HepG2 (cell line): Measurements from ENCODE around the gene ID4. TPM values are rescaled to one million over a fixed set of nuclear protein-coding genes. Genes with fewer than 3 reads are reported as not detected.

Experiments used
- ADNP ChIP-seq: sonication (generic); formaldehyde crosslinking; IDR thresholded peaks from 2 replicates; pipeline ENCODE4 v1.4.0; 2020; ENCODE audit warnings: missing genetic modification reagents
- ELF1 ChIP-seq: sonication (generic); formaldehyde crosslinking; IDR thresholded peaks from 2 replicates; pipeline ENCODE4 v1.4.0; 2020; ENCODE audit warnings: missing genetic modification reagents
- FIP1L1 ChIP-seq: fragments of 200-400 bp; formaldehyde crosslinking; IDR thresholded peaks from 2 replicates; pipeline ENCODE4 v1.6.1; 2018; ENCODE audit warnings: low read depth, mild to moderate bottlenecking, low read length, moderate library complexity, borderline replicate concordance; ENCODE audit not compliant: insufficient read depth
- FOXM1 ChIP-seq: sonication (generic); formaldehyde crosslinking; IDR thresholded peaks from 2 replicates; pipeline ENCODE4 v1.5.0; 2020; ENCODE audit warnings: missing genetic modification reagents
- MEF2D ChIP-seq: sonication (generic); formaldehyde crosslinking; IDR thresholded peaks from 2 replicates; pipeline ENCODE4 v1.5.1; 2020; ENCODE audit warnings: mild to moderate bottlenecking, missing genetic modification reagents
- MNT ChIP-seq: fragments of 450-650 bp; IDR thresholded peaks from 2 replicates; pipeline ENCODE4 v1.6.1; 2016
- MXD1 ChIP-seq: sonication (generic); formaldehyde crosslinking; IDR thresholded peaks from 2 replicates; pipeline ENCODE4 v1.4.0; 2020; ENCODE audit warnings: mild to moderate bottlenecking, missing genetic modification reagents
- MZF1 ChIP-seq: sonication (generic); formaldehyde crosslinking; IDR thresholded peaks from 2 replicates; pipeline ENCODE4 v1.8.1; 2023; ENCODE audit warnings: mild to moderate bottlenecking, missing genetic modification reagents, borderline replicate concordance
- NR3C1 ChIP-seq: sonication (generic); formaldehyde crosslinking; IDR thresholded peaks from 2 replicates; pipeline ENCODE4 v1.4.0; 2020; ENCODE audit warnings: missing genetic modification reagents
- RARA ChIP-seq: IDR thresholded peaks from 2 replicates; pipeline ENCODE4 v1.6.1; 2016; ENCODE audit warnings: missing genetic modification reagents, missing compliant biosample characterization
- RCOR2 ChIP-seq: IDR thresholded peaks from 2 replicates; pipeline ENCODE4 v1.6.1; 2016; ENCODE audit warnings: missing biosample characterization, missing genetic modification reagents
- RFX3 ChIP-seq: IDR thresholded peaks from 2 replicates; pipeline ENCODE4 v1.6.1; 2016; ENCODE audit warnings: missing biosample characterization, missing genetic modification reagents
- USF2 ChIP-seq, 2 experiments: sonication (generic) in 1 of 2; formaldehyde crosslinking in 1 of 2; IDR thresholded peaks; 2 replicates each; pipeline versions ENCODE4 v1.5.1 to v1.6.1; 2011 to 2020; ENCODE audit warnings: borderline replicate concordance in 1 of 2, low read depth in 1 of 2, low read length in 1 of 2, mild to moderate bottlenecking in 1 of 2, missing genetic modification reagents in 1 of 2, moderate library complexity in 1 of 2
- ZFP91 ChIP-seq: sonication (generic); formaldehyde crosslinking; IDR thresholded peaks from 2 replicates; pipeline ENCODE4 v1.9.0; 2022; ENCODE audit warnings: missing genetic modification reagents, mild to moderate bottlenecking, borderline replicate concordance
- ZFY ChIP-seq: sonication (generic); formaldehyde crosslinking; IDR thresholded peaks from 2 replicates; pipeline ENCODE4 v1.4.0; 2020; ENCODE audit warnings: missing genetic modification reagents
- ZKSCAN1 ChIP-seq: fragments of 150-350 bp; IDR thresholded peaks from 2 replicates; pipeline ENCODE4 v1.6.1; 2014; ENCODE audit warnings: low read length
- ZNF101 ChIP-seq: sonication (generic); formaldehyde crosslinking; IDR thresholded peaks from 2 replicates; pipeline ENCODE4 v1.4.0; 2020; ENCODE audit warnings: mild to moderate bottlenecking, low read depth, missing genetic modification reagents, borderline replicate concordance
- ZNF225 ChIP-seq: sonication (generic); formaldehyde crosslinking; IDR thresholded peaks from 2 replicates; pipeline ENCODE4 v1.4.0; 2020; ENCODE audit warnings: mild to moderate bottlenecking, missing genetic modification reagents
- ZNF329 ChIP-seq: sonication (generic); formaldehyde crosslinking; IDR thresholded peaks from 2 replicates; pipeline ENCODE4 v1.9.0; 2021; ENCODE audit warnings: low read depth, mild to moderate bottlenecking, missing genetic modification reagents
- ZNF451 ChIP-seq: sonication (generic); formaldehyde crosslinking; IDR thresholded peaks from 2 replicates; pipeline ENCODE4 v1.5.0; 2020; ENCODE audit warnings: mild to moderate bottlenecking, missing genetic modification reagents
- ZNF543 ChIP-seq: sonication (generic); formaldehyde crosslinking; IDR thresholded peaks from 2 replicates; pipeline ENCODE4 v1.4.0; 2020; ENCODE audit warnings: mild to moderate bottlenecking, missing genetic modification reagents
- ZNF547 ChIP-seq: sonication (generic); formaldehyde crosslinking; IDR thresholded peaks from 2 replicates; pipeline ENCODE4 v1.5.1; 2020; ENCODE audit warnings: mild to moderate bottlenecking, missing genetic modification reagents
- ZNF549 ChIP-seq: sonication (generic); formaldehyde crosslinking; IDR thresholded peaks from 2 replicates; pipeline ENCODE4 v1.5.0; 2020; ENCODE audit warnings: missing genetic modification reagents
- ZNF570 ChIP-seq: sonication (generic); formaldehyde crosslinking; IDR thresholded peaks from 2 replicates; pipeline ENCODE4 v1.4.0; 2020; ENCODE audit warnings: mild to moderate bottlenecking, missing genetic modification reagents, borderline replicate concordance
- ZNF672 ChIP-seq: sonication (generic); formaldehyde crosslinking; IDR thresholded peaks from 2 replicates; pipeline ENCODE4 v1.8.1; 2022; ENCODE audit warnings: missing genetic modification reagents
- ZNF720 ChIP-seq: sonication (generic); formaldehyde crosslinking; IDR thresholded peaks from 2 replicates; pipeline ENCODE4 v1.4.0; 2020; ENCODE audit warnings: missing genetic modification reagents
- polyA plus RNA-seq, 8 experiments: library from polyadenylated mRNA; depleted of rRNA in 3 of 8; stranded (reverse) in 7 of 8; unstranded in 1 of 8; fragments of >200 nt; fragmentation: Illumina TruSeq in 4 of 8; extraction: Trizol in 4 of 8; gene quantifications; 2 replicates each; pipeline versions ENCODE4 v1.2.1 to v1.2.3, GENCODE V29; 2011 to 2016; ENCODE audit warnings: low read depth in 4 of 8, missing spikeins in 1 of 8, mixed read lengths in 1 of 8; ENCODE audit not compliant: insufficient read depth in 1 of 8
- total RNA-seq, 5 experiments: library from RNA; depleted of rRNA; stranded (reverse); fragments of >200 nt; fragmentation: Illumina TruSeq; extraction: Trizol; gene quantifications; 2 replicates each; pipeline ENCODE4 v1.2.3, GENCODE V29; 2016; ENCODE audit warnings: low read depth in 1 of 5

The ID4 gene
- total and polyA plus RNA-seq, 2 of the 13 experiments (the other 11 are each of a cell fraction or from before 2014, with no cell fraction given), result 0.20 to 0.44 TPM

GRCh38 chr6:19851241-19852089, 14.3 kb downstream of the ID4 start (continued):
- TF ChIP-seq ZNF570 (CRISPR knock-in tag) (no peak), ZNF549 (no peak), MNT (no peak), MXD1 (CRISPR knock-in tag) (no peak), ELF1 (CRISPR knock-in tag) (no peak), RCOR2 (CRISPR knock-in tag) (no peak), MEF2D (CRISPR knock-in tag) (no peak), ZNF547 (CRISPR knock-in tag) (0 out of 2 replicates have a peak, but pooled peaks have one; percentile 19), ZNF543 (no peak), RFX3 (CRISPR knock-in tag) (no peak), ZNF101 (CRISPR knock-in tag) (no peak), ZNF720 (no peak), FOXM1 (CRISPR knock-in tag) (no peak), ZNF329 (CRISPR knock-in tag) (no peak), ZFP91 (CRISPR knock-in tag) (0 out of 2 replicates have a peak, but pooled peaks have one; percentile 27), RARA (CRISPR knock-in tag) (no peak), ZNF225 (CRISPR knock-in tag) (no peak), ZNF672 (CRISPR knock-in tag) (no peak), ADNP (CRISPR knock-in tag) (no peak), NR3C1 (CRISPR knock-in tag) (no peak), ZNF451 (no peak), USF2 (IDR thresholded peaks at IDR 0.05; ENCODE audit: low read depth, low read length) (no peak), USF2 (CRISPR knock-in tag; IDR thresholded peaks at IDR 0.05; ENCODE audit: borderline replicate concordance) (no peak), FIP1L1 (no peak), ZFY (CRISPR knock-in tag) (no peak), ZKSCAN1 (no peak), MZF1 (CRISPR knock-in tag) (no peak)
